NCI-H2227 (cell line): Measurements from ENCODE around the gene CPAMD8.
"Not testable (repeated sequence)": the region's sequence is repeated elsewhere in the genome, so short reads cannot be mapped to it uniquely, and the experiment has no call there.

Experiments used
- DNase-seq: peaks from one replicate; lab custom pipeline; 2025; ENCODE audit not compliant: unreplicated experiment; lab: John Stamatoyannopoulos, UW

Gene CPAMD8

DNA sequence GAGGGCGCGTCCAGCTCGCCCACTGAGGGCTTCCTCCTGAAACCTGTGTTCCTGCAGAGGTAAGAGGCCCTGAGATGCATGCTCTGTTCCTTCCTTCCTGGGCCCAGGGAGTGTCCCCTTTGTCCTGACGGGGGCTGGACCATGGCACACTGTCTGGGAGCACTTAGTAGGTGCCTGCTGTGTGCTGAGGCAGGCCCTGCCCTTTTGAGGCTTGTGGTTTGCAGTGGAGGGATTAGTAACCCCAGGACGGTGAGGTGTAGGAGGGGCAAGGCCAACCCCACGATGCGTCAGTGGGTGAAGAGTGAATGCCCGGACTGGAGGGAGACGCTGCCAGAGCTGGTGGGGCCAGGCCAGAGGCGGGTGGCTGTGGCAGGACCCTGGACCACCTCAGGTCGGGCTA is 149.0 kb downstream of the CPAMD8 start:
- no peak for DNase-seq

GRCh38 chr19:16876904-16877361 is 149.7 kb downstream of the CPAMD8 start:
- DNase-seq = no peak

DNA sequence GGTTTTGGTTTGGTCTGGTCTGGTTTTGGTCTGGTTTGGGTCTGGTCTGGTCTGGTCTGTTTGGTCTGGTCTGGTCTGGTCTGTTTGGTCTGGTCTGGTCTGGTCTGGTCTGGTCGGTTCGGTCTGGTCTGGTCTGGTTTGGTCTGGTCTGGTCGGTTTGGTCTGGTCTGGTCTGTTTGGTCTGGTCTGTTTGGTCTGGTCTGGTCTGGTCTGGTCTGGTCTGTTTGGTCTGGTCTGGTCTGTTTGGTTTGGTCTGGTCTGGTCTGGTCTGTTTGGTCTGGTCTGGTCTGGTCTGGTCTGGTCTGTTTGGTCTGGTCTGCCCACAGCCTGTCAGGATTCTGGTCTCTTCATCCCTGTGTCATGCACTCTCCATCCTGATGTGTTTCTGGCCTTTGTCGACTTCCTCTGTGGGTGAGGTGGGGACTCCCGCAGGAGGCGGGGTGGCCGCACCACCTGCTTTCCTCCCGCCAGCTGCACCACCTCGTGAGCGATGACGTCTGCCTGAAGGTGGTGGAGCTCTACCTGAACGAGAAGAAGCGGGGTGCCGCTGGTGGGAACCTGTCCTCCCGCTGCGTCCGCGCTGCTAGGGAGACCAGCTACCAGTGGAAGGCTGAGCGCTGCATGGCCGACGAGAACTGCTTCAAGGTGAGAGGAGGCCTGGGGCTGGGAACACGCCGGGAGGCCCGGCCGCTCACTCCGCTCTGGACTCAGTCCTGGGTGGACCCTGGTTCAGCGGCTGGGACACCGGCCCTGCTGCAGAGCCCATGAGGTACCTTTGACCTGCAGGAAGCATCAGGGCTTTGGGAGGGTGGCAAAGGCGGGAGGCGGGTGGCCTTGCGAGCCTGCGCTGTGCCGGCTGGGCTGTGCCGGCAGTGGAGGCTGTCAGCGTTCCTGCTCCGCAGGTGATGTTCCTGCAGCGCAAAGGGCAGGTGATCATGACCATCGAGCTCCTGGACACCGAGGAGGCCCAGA is 150.7 kb downstream of the CPAMD8 start:
- no peak for DNase-seq

- DNase-seq = not testable (repeated sequence)
Observed at GRCh38 chr19:16874978-16875299, 151.7 kb downstream of the CPAMD8 start.

DNA sequence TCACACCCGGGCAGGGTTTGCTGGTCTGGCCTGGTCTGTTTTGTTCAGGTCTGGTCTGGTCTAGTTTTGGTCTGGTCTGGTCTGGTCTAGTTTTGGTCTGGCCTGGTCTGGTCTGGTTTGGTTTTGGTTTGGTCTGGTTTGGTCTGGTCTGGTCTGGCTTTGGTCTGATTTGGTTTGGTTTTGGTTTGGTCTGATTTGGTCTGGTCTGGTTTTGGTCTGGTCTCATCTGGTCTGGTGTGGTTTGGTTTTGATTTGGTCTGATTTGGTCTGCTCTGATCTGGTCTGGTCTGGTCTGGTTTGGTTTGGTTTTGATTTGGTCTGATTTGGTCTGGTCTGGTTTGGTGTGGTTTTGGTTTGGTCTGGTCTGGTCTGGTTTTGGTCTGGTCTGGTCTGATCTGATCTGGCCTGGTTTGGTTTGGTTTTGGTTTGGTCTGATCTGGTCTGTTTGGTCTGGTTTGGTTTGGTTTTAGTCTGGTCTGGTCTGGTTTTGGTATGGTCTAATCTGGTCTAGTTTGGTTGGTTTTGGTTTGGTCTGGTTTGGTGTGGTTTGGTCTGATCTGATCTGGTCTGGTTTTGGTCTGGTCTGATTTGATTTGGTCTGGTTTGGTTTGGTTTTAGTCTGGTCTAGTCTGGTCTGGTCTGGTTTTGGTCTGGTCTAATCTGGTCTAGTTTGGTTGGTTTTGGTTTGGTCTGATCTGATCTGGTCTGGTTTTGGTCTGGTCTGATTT is 152.2 kb downstream of the CPAMD8 start:
- DNase-seq = no peak

DNA sequence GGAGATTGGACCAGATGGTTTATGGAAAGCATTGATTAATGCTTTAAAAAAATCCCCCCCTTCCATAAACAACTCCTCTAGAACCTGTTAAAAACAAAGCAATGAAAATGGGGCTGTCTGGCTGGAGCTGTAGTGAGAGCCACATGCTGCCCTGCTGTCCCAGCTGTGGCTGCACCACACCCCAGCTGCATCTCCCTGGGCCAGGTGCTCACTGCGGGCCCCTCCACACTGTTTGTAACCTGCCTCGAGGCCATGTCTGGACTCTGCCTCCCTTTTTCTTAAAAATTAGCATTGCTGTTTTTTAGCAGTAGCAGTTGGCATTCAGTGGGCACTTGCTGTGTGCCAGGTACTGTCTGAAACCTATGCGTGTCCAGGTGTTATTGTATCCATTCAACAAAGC is 153.0 kb downstream of the CPAMD8 start:
- no peak for DNase-seq

GRCh38 chr19:16872728-16873127 is 153.9 kb downstream of the CPAMD8 start:
- no peak for DNase-seq

- no peak for DNase-seq
Observed at GRCh38 chr19:16871871-16872270, 154.7 kb downstream of the CPAMD8 start.

- no peak for DNase-seq
Observed at GRCh38 chr19:16869331-16869972, 157.2 kb downstream of the CPAMD8 start.

DNA sequence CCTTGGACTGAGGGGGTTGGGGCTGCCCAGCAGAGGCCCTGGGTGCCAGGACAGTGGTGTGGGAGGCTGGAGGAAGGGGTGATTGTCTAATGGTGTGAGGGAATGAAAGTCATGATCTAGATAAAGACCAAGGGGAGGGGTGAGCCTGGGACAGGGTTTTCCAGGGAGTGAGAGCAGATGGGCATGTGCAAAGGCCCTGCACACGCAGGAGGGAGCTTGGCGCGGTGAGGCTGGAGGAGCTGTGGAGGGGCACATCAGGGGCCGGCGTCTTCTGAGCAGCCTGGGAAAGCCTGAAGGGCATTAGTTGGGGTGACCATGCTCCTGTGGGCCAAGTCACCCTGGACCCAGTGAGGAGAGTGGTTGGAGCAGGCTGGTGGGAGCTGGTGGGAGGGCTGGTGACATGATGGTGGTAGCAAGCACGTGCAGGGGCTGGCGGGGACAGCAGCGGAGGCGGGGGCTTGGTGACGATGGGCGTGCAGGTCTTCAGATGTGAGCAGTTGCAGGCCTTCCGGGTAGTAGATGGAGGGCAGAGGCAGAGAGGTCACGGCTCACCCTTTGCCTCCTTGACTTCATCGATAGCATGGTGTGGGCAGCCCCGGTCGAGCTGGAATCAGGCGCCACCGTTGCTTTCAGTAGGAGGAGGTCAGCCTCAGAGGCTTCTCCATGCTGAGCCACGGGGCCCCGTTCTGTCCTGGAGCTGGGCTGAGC is 158.0 kb downstream of the CPAMD8 start:
- DNase-seq = no peak

DNA sequence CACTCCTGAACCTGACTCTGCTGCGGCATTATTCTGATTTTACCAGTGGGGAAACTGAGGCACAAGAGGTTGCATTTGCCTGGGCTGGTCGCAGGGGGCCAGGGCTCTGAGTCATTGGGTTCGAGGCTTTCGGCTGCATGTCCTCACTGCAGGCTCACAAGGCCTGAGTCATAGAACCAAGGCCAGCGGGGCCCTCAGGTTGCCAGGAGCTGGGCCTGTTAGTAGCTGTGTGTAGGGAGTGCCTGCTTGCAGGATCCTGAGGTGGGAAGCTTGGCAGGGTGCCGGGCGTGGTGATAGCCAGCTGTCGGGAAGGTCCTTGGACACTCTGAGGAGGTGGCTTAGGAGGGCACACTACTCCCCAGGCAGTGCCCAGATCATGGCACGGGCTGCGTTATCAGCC is 159.4 kb downstream of the CPAMD8 start:
- no peak for DNase-seq

- no peak for DNase-seq
Observed at GRCh38 chr19:16862826-16863415, 163.7 kb downstream of the CPAMD8 start.

- DNase-seq = no peak
Observed at GRCh38 chr19:16861834-16862233, 164.8 kb downstream of the CPAMD8 start.

GRCh38 chr19:16861011-16861410 is 165.6 kb downstream of the CPAMD8 start:
- DNase-seq = no peak

- DNase-seq = no peak
Observed at GRCh38 chr19:16860118-16860517, 166.5 kb downstream of the CPAMD8 start.

DNA sequence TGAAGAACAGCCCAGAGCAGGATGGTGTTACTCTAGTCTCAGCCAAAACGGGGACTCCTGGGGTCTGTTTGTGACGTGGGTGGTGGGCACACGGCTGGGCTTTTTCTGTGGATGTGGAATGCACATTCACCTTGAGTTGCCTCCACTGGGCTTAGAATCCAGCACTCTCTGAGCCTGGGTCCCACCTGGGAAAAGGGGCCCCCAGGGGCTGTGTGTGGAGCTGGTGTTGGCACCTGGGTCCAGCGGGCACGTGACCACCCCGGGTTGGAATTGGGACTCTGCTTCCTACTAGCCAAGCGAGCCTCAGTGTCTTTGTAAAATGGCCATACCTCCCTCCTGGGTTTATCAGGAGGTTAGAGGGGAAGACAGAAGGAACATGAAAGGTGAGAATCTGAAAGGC is 167.0 kb downstream of the CPAMD8 start:
- DNase-seq = no peak

DNA sequence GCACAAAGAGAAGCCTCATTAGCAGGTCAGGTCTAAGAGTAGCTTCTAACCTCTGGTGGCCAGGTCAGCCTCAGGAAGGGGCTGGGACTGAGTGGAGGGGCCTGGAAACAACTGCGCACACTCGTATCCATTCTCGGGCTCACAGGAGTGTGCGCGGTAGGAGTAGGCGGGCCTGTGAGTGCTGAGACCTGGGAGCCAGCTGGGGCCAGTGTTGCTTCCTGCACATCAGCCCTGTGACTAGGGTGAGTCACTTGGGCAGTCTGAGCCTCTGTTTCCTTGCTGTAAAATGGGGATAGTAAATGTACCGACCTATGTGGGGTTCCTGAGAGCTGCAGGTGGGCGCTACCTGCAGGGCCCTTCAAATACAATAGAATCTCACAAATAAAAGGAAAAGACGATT is 170.5 kb downstream of the CPAMD8 start:
- DNase-seq = no peak

- DNase-seq = no peak
Observed at GRCh38 chr19:16853066-16853465, 173.5 kb downstream of the CPAMD8 start.

- no peak for DNase-seq
Observed at GRCh38 chr19:16851031-16851712, 175.4 kb downstream of the CPAMD8 start.

DNA sequence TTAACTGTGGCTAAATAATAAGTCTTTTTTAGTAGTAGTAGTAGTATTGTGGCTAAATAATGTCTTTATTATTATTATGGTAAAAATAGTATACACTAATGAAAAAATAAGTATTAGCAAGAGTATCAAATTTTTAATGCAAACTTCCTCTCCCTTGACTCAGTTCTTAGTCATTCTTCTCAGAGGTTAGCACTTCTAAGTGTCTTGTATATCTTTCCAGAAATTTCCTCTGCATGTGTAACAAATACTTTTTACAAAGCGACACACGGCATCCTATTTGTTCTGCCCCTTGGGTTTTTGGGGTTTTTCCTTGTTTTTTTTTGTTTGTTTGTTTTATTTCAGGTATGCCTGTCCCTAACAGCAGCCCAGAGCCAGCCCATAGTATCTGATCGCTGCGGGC is 176.5 kb downstream of the CPAMD8 start:
- no peak for DNase-seq
